ENCODE measurements around the gene DPYSL5.

- TF ChIP-seq CTCF (IDR thresholded peaks at IDR 0.05; ENCODE audit: borderline replicate concordance, extremely low read depth, low read length, poor library complexity, severe bottlenecking) (no peak), EZH2 (IDR thresholded peaks at IDR 0.05; ENCODE audit: borderline replicate concordance, low read depth, low read length, severe bottlenecking) (no peak)
Measured at GRCh38 chr2:26847307-26847654, 651 bp upstream of the DPYSL5 start.

Measured in DND-41 (cell line).